ENCODE data around the gene TDRD12.

Gene TDRD12

GRCh38 chr19:32691291-32691951, 28.1 kb upstream of the TDRD12 start, which contains the start of gene NUDT19 (continued):
- TF ChIP-seq ZNF580 (tag by site-specific recombination; IDR thresholded peaks at IDR 0.05) = 0 out of 2 replicates have a peak, but pooled peaks have one; percentile 43

- CTCF ChIA-PET = interaction anchor here (0.9 to 2.6 kb wide), 4 partner anchors 10 to 427 kb away, joined by 3 to 16 read pairs (median 4); partner anchors contain the start of gene RGS9BP
- POLR2A ChIA-PET = interaction anchor here (0.6 to 2.1 kb wide), 19 partner anchors 8 to 681 kb away, joined by 3 to 44 read pairs (median 4); partner anchors contain the start of genes ANKRD27, CEP89, DPY19L3 and FAAP24
- TF ChIP-seq ZNF776 (tag by site-specific recombination; IDR thresholded peaks at IDR 0.05; ENCODE audit: borderline replicate concordance) (peak; percentile 69; the same call in 1 of the 2 replicates), KLF9 (tag by site-specific recombination; IDR thresholded peaks at IDR 0.05; ENCODE audit: low read depth) (no peak), INSM2 (tag by site-specific recombination; IDR thresholded peaks at IDR 0.05) (0 out of 2 replicates have a peak, but pooled peaks have one; percentile 34), ZNF658 (tag by site-specific recombination; IDR thresholded peaks at IDR 0.05) (0 out of 2 replicates have a peak, but pooled peaks have one; percentile 74), ZBTB48 (tag by site-specific recombination; IDR thresholded peaks at IDR 0.05) (peak; percentile 56), SP2 (tag by site-specific recombination; IDR thresholded peaks at IDR 0.05) (peak; percentile 51), GLIS2 (tag by site-specific recombination; IDR thresholded peaks at IDR 0.05) (peak; percentile 90; the same call in 1 of the 2 replicates), PATZ1 (tag by site-specific recombination; IDR thresholded peaks at IDR 0.05) (peak; percentile 76), CTCF (tag by site-specific recombination; IDR thresholded peaks at IDR 0.05) (peak; percentile 34; the same call in 1 of the 2 replicates), ZEB2 (tag by site-specific recombination; IDR thresholded peaks at IDR 0.05) (0 out of 2 replicates have a peak, but pooled peaks have one; percentile 24), ZNF2 (tag by site-specific recombination; IDR thresholded peaks at IDR 0.05) (peak; percentile 90), KLF16 (tag by site-specific recombination; IDR thresholded peaks at IDR 0.05) (peak; percentile 60), ZNF785 (tag by site-specific recombination; IDR thresholded peaks at IDR 0.05) (peak; percentile 92), ZNF585B (tag by site-specific recombination; IDR thresholded peaks at IDR 0.05) (peak; percentile 17; the same call in 1 of the 2 replicates), ZXDB (tag by site-specific recombination; IDR thresholded peaks at IDR 0.05) (peak; percentile 55), ZFP37 (tag by site-specific recombination; IDR thresholded peaks at IDR 0.05) (peak; percentile 88), ZNF548 (tag by site-specific recombination; IDR thresholded peaks at IDR 0.05) (no peak), ZNF76 (tag by site-specific recombination; IDR thresholded peaks at IDR 0.05; ENCODE audit: borderline replicate concordance, low read depth) (peak; percentile 76), ZNF600 (tag by site-specific recombination; IDR thresholded peaks at IDR 0.05) (peak; percentile 89), ZSCAN5A (tag by site-specific recombination; IDR thresholded peaks at IDR 0.05) (peak; percentile 92), KLF17 (tag by site-specific recombination; IDR thresholded peaks at IDR 0.05) (peak; percentile 72; the same call in 1 of the 2 replicates), KLF7 (tag by site-specific recombination; IDR thresholded peaks at IDR 0.05; ENCODE audit: borderline replicate concordance) (peak; percentile 74; the same call in 1 of the 2 replicates), ZNF26 (tag by site-specific recombination; IDR thresholded peaks at IDR 0.05) (no peak)
These were observed 27.4 kb upstream of the TDRD12 start for GRCh38 chr19:32691952-32692726.

More at GRCh38 chr19:32691952-32692726, 27.4 kb upstream of the TDRD12 start:
- H3K9me3 ChIP-seq (ENCODE audit: control insufficient read depth, insufficient read depth, low read depth, low read length) = no peaks in the 10 kb centered on the region
- H3K4me3 ChIP-seq (ENCODE audit: low read depth, low read length) = peak overlapping the region; percentile 52
- H3K4me1 ChIP-seq (ENCODE audit: control insufficient read depth, insufficient read depth, low read length) = peaks cover 23% of the 10 kb centered on the region
- H3K27ac ChIP-seq (ENCODE audit: extremely low read depth, low read depth, low read length) = peak overlapping the region; percentile 96
- H3K36me3 ChIP-seq (ENCODE audit: control insufficient read depth in 2 of 2, insufficient read depth in 1 of 2, low read length in 2 of 2) = peaks cover 9 to 41% of the 10 kb centered on the region in 2 experiments
